ENCODE measurements around the gene PPIP5K2. TPM values are rescaled to one million over a fixed set of nuclear protein-coding genes. Genes with fewer than 3 reads are reported as not detected.
"Not testable (repeated sequence)": the region's sequence is repeated elsewhere in the genome, so short reads cannot be mapped to it uniquely, and the experiment has no call there.

Gene PPIP5K2
- 51.7 and 64.9 TPM in 2 replicates for total RNA-seq (2014; rRNA removed; shearing (Covaris generic))
- 76.3 and 79.2 TPM in 2 replicates for polyA plus RNA-seq (2014; cell fraction: nucleus; rRNA removed)

DNA sequence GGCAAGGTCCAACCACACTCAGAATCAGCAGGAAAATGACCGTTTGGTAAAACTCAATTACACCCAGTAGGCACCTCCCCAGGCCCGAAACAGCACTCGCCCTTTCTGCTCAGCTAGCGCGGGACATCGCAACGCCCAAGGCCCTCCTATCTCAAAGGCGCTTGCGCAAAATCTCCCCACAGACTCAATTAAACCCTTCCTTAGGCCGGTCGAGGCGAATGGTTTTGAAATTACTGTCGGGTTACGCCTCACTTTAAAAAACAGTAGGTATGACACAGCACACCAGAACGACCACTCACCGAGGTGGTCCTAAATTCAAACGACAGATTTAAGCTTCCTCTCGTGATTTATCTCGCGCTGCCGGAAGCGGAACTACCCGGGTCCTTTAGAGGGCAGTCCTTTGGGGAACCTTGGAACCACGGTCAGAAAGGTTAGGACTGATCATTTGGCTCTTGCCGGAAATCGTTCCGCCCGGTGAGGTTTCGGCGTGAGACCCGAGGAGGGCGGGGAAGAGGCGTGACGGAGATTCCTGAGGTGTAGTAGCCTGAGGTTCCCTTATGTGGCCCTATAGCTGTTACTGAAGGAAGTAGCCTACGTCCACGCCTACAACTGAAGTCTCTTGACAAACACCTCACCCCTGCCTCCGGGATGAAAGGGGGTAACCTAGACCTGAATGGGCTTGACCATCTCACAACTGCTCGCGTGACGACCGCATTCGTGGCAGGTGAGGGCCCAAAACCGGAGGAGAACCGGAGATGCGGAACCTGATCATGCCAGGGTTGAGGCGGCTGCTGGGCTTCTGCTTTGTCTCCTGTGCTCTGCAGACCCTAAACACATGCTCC is at the start of gene PPIP5K2, which contains the start of gene GIN1:
Gene PPIP5K2, plus strand, starts transcription at position 537 of the 842 bp plus-strand sequence. CDS start 9,289 bp downstream, outside the sequence.
Gene GIN1, minus strand, starts transcription at position 374 of the 842 bp plus-strand sequence. CDS start 11,431 bp downstream, outside the sequence.
- DNase-seq (ENCODE audit: extremely low read depth, low read depth) = peak; percentile 98

DNA sequence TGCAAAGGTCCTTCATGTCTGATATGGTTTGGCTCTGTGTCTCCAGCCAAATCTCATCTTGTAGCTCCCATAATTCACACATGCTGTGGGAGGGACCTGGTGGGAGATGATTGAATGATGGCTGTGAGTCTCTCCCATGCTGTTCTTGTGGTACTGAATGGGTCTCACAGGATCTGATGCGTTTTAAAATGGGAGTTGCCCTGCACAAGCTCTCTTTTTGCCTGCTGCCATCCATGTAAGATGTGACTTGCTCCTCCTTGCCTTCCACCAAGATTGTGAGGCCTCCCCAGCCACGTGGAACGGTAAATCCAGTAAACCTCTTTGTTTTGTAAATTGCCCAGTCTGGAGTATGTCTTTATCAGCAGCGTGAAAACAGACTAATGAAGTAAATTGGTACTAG is 46.6 kb upstream of the PPIP5K2 start:
- not testable (repeated sequence) for DNase-seq (ENCODE audit: extremely low read depth, low read depth)

DNA sequence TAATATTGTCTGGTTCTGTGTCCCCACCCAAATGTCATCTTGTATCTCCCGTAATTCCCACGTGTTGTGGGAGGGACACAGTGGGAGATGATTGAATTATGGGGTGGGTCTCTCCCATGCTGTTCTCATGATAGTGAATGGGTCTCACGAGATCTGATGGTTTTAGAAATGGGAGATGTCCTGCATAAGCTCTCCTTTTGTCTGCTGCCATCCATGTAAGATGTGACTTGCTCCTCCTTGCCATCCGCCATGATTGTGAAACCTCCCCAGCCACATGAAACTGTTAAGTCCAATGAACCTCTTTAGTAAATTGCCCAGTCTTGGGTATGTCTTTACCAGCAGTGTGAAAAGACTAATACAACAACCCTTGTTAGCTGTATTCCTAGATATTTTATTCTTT is 44.7 kb upstream of the PPIP5K2 start:
- no peak for DNase-seq (ENCODE audit: extremely low read depth, low read depth)

DNA sequence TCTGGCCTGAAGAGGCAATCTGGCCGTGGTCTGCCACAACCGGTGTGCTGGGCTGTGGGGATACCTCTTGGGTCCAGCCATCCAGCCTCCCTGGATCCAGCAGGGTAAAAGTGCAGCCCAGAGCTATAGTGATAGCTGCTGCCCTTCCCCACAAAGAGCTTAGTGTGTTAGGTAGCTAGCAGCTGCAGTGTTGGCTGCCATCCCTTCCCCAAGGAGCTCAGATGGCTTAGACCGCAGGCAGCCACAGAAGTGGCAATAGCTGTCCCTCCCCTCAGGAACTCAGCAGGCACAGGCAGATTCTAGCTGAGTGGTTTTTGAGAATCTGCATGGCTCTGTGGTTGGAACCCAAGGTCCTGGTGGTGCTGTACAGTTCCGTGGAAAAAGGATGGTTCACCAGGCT is 40.3 kb upstream of the PPIP5K2 start:
- DNase-seq (ENCODE audit: extremely low read depth, low read depth) = no peak

DNA sequence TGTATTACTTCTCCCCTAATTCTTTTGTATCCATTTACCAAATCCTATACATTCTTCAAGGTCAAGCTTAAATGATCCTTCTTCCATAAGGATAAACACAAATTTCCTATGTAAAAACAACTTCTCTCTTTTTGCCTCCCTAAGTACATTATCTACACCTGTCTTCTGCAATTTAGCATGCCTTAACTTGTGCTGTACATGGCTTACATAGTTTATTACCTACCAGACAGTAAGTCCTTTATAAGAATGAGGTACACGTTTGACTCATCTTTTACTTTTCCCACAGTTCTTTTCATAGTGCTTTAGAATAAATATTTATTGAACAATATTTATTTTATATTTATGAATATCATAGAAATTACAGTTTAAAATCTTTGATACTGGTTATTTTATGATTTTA is 33.6 kb upstream of the PPIP5K2 start:
- no peak for DNase-seq (ENCODE audit: extremely low read depth, low read depth)

DNA sequence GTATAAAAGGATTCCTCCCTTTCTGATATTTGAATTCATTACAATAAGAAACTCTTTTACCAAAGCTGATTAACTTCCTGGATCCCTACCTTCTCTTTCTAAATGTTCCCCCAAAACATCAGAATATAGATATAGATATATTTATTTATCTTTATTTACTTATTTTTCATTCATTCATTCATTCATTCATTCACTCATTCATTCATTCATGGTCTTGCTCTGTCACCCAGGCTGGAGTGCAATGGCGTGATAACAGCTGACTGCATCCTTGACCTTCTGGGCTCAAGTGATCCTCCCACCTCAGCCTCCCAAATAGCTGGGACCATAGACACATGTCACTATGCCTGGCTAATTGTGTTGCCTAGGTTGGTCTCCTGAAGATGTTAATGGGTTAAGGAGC is 30.8 kb upstream of the PPIP5K2 start:
- DNase-seq (ENCODE audit: extremely low read depth, low read depth) = no peak

DNA sequence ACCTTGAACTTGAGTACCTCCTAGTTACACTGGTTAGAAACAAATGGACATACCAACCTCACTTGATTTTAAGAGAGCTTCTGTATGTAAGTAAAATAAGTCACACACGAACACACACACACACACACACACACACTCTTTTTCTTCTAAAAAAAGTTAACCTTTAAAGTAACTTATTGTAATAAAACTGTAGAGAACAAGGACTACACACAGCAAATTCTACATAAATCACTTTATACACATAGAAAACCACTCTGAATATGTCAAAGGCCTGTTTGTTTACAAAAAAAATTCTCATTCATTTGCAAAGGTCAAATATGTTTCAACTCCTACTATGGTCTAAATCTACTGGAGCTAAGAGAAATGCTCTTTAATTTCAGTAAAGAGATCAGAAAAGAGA is 29.3 kb upstream of the PPIP5K2 start:
- DNase-seq (ENCODE audit: extremely low read depth, low read depth) = no peak

DNA sequence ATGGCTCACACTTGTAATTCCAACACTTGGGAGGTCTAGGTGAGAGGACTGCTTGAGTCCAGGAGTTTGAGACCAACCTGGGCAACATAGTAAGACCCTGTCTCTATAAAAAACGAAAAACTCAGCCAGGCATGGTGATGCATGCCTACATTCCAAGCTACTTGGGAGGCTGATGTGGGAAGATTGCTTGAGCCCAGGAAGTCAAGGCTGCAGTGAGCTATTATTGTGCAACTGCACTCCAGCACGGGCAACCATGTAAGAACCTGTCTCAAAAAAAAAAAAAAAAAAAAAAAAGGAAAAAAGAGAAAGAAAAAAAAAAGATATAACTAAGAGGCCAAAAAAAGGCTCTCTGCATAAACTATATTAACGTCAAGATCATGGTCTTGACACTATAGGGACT is 27.4 kb upstream of the PPIP5K2 start:
- no peak for DNase-seq (ENCODE audit: extremely low read depth, low read depth)

DNA sequence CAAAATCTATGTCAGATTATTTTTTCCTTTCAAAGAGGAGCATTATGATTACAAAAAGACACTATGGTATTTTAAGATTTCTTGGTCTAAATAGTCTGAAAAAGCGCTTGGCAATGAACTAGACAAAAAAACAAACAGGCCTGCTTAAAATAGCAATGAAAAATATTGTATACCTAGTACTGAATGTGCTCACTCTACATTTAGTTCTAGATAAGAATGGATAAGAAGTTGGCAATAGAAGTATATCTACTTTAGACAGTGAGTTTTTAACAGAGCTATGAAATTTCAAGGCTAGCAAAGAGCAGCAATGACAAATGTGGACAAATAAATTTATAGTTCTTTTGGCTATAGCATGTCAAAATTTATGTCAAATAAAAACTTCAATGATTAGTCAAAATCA is 26.4 kb upstream of the PPIP5K2 start:
- DNase-seq (ENCODE audit: extremely low read depth, low read depth) = no peak

DNA sequence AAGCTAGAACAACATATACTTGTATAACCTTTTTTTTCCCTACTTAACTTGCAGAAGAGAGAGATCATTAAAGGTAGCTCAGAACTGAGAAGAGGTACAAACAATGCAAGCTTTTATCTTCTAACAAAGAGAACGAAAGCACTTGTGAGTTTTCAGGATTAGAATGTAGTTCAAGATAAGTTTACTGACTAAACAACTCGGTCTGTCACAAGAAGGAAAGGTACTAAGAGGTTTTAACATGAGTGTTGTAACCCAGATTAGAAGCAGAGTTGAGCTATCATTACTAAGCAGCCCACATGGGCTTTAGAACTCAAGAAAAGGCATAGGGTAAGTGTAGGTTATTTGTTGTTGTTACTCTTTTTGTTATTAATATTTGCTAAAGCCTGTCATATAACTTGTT is 25.4 kb upstream of the PPIP5K2 start:
- no peak for DNase-seq (ENCODE audit: extremely low read depth, low read depth)

DNA sequence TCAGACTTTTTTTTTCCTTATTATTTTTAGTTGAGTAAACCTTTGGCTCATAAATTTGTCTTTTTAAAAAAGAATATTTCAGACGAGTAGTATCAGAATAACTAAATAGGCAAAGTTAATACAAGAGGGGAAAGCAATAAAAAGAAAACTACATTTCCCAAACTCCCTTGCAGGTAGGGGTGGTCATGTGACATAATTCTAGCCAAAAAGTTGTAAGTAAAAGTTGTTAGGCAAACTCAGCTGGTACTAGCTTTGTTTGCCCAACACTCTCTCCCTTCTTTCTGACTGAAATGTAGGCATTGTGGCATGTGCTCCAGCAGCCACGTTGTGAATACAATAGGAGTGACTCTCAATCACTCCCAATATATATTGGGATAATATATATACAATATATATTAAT is 21.1 kb upstream of the PPIP5K2 start:
- no peak for DNase-seq (ENCODE audit: extremely low read depth, low read depth)

DNA sequence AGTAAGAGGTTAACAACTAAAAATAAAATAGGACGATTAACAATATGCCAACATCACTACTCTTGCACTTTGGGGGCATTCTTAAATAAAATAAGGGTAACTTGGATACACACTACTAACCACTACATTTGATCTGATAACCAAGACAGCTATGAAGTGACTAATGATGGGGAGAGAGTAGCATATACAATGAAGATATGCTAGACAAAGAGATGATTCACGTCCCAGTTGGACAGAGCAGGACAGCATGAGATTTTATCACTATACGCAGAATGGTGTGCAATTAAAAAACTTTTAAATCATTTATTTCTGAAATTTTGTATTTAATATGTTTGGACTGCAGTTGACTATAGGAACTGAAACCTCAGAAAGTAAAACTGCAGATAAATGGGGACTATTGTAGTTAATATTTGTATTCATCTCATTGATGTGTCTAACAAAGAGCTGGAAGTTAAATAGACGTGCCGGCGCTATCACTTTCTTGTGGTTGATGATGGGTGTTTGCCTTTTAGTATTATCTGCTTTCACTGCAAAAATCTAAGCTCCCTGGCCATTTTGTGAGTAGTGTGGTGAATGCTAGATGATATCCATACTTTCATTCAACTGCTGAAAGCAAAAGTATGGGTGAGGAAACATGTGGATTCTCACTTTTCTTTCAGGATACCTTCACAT is 18.9 kb upstream of the PPIP5K2 start:
- DNase-seq (ENCODE audit: extremely low read depth, low read depth) = no peak

DNA sequence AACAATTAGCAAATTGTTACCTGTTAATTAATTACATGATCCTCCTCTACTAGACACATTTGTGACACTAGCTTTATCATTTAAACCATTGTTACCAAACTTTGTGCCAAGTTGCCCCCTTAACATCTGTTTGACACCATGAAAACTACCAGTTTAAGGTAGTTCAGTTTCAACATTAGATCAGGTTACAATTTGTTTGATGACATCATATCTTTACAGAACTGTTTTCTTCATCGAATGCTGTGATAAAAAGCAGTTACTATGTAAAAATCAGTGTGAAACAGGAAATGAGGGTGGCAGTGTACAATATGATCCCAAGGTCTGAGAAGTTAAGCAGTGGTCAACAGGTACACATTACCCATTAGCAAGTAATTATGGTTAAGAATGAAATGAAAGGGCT is 17.9 kb upstream of the PPIP5K2 start:
- no peak for DNase-seq (ENCODE audit: extremely low read depth, low read depth)

DNA sequence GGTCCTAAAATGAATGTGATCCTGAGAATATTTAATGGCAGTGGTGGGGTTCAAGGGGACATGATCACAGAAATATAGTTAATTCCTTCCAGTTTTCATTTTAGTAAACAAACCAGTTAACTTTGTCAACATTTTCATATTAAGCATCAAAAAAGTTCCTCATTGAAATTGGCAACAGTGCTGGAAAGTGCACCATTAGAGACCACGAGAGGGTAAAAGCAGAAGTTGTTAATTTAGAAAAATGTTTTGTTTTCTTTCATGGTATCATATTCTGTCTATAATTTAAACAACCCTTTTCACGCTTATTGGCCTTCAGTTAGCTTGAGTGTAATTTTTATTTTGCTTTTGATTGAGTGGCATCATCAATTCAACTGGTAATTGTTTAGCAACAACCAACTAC is 12.0 kb upstream of the PPIP5K2 start:
- DNase-seq (ENCODE audit: extremely low read depth, low read depth) = no peak

DNA sequence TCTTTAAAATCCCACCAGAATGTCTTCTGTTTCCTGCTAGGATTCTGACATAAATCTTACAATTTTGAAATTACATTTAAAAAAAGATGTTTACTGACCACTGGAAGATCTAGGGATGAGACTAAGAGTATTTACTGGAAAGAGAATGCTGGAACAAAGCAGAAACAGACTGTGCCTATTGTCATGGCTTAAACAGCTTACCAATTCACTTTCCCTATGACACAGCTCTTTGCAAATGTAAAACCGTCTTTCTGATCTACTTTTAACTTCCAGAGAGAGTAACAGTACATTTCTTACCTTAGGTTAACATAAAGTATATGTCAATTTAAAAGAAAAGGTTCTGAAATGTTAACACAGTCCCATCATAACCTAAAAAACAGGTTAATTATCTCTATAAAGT is 10.8 kb upstream of the PPIP5K2 start:
- no peak for DNase-seq (ENCODE audit: extremely low read depth, low read depth)

DNA sequence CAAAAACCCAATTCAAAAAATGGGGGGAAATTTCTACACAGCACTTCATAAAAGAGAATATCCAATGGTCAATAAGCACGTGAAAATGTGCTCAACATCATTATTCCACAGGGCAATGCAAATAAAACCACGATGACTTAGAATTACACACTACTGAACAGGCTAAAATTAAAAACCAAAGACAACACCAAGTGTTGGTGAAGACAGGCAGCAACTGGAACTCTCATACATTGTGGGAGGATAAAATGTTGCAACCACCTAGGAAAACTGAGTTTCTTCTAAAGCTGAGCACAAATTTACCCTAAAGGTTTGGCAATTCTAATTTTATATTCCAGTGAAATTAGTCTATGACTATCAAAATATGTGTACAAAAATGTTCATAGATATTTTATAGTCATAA is 9.7 kb upstream of the PPIP5K2 start:
- no peak for DNase-seq (ENCODE audit: extremely low read depth, low read depth)

DNA sequence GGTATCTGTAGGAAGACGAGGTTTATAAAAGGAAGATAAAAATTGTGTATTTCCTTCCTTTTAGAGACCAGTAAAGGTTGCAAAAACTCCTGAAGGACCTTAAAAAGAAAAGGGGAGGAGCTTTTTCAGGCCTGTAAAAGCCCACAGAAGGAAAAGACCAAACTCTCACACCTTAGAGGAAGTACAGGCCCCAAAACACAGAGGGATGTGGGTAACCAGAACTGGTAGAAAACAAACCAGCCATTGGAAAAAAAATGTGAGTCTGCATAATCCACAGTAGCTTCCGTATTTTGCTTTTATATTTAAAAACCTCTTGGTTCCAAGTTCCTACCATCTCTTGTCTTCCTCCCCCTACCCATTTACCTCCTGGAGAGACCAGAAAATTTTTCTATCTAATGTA is 8.6 kb upstream of the PPIP5K2 start:
- DNase-seq (ENCODE audit: extremely low read depth, low read depth) = no peak

DNA sequence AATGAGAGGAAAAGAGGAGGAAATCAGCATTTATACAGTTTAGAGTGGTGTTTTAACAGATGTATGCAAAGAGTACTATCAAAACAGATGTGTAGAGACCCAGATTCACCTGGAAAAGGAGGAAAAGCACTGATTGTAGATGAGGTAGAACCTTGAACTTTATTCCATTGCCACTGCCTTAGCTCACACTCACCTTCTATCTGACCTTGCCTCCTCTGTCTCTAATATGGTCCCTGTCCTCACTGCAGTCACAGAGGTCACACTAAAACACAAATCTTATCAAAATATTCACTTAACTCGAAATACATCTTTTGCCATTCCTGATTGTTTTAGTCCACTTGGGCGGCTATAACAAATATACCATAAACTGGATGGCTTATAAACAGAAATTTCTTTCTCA is 7.2 kb upstream of the PPIP5K2 start:
- DNase-seq (ENCODE audit: extremely low read depth, low read depth) = no peak

DNA sequence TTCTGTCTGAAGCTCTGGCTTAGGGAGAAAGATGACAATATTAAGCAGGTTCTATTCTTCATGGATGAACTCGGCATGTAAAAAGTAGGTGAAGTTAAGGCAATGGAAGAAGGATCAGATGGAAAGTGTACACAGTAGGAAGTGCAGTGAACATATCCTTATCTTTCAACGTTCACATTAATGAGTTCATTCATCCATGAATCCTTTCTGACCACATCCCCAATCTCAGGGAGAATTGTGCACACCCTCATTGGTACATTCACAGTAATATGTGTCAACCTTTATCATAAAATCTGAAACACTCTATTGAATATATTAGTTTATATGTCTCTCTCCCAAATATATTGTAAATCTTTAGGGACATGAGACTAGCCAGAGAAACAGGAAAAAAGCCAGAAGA is 5.7 kb upstream of the PPIP5K2 start:
- DNase-seq (ENCODE audit: extremely low read depth, low read depth) = no peak

DNA sequence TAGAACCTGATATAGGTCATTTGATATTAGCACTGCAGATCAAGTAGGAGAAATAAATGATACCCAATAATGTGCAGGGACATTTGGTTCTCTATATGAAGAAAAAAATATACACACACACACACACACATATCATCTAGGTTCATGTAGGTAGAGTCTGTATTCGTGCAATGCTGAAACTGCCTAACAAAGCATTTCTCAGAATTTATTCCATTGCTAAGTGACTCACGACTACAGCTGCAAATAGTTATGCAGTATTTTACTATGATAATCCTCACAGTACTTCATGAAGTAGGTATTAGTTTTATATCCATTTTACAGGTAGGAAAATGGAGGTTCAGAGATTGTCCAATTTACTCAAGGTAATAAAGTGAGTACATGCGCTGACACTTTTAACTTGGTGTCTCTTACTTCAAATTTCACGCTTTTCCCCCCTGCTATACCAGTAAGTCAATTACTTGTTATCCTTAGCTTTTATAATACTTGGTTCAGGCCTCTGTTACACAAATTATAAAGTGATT is 2.6 kb upstream of the PPIP5K2 start:
- DNase-seq (ENCODE audit: extremely low read depth, low read depth) = no peak

DNA sequence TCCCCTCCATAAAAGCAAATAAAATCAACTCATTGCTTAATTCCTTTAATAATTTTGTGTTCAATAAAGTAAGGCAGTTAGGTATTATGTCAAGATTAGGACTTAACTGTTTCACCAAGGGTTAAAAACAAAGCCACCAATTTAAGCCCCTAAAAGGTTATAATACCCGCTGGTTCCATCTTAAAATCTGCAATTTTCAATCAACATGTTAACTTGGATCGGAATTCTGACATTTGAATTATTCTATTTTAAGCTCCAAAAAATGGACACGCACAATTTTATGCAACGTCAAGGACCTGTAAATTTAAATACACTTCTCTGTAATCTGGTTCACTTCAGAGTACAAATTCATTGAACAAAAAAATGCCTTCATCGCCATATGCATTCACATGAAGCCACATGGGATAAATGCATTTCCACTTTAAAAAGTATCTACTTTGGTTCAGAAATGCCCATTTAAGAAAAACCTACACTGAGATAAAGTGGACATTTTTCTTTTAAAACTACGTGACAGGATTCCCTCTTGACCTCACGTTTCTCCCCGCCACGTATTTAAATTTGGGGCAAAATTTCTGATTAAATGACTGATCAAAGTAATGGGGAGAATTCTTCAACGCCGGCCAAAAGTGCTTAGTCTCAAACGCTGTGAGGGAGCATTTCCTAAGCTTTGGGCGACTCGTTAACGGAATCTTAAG is 884 bp upstream of the PPIP5K2 start:
- no peak for DNase-seq (ENCODE audit: extremely low read depth, low read depth)

Data from NCI-H460 (cell line).